T follicular helper cell (primary cell): ENCODE results near the gene C15orf40.
"Not testable (repeated sequence)": the region's sequence is repeated elsewhere in the genome, so short reads cannot be mapped to it uniquely, and the experiment has no call there.

ENCODE experiments used
- DNase-seq: peaks from one replicate; pipeline ENCODE4 v3.0.0-alpha.2; 2020; ENCODE audit warnings: low read depth

C15orf40 gene

GRCh38 chr15:82952158-82953081 lies 59.0 kb downstream of the C15orf40 start, which contains the start of gene HOMER2:
TSS of gene HOMER2 (minus strand) at chr15:82952720. CDS start at chr15:82952535, 185 bp downstream.
- DNase-seq: no peak

GRCh38 chr15:82951472-82952157 lies 59.8 kb downstream of the C15orf40 start:
- no peak for DNase-seq

- DNase-seq: no peak
Observed at GRCh38 chr15:82950746-82951370, 60.6 kb downstream of the C15orf40 start.

- no peak for DNase-seq
Observed at GRCh38 chr15:82950295-82950694, 61.1 kb downstream of the C15orf40 start.

- no peak for DNase-seq
Observed at GRCh38 chr15:82946155-82946701, 65.2 kb downstream of the C15orf40 start.

- no peak for DNase-seq
Observed at GRCh38 chr15:82945326-82945725, 66.1 kb downstream of the C15orf40 start.

GRCh38 chr15:82944821-82945220 lies 66.6 kb downstream of the C15orf40 start:
- DNase-seq: no peak

- DNase-seq: no peak
Observed at GRCh38 chr15:82944056-82944455, 67.4 kb downstream of the C15orf40 start.

GRCh38 chr15:82943176-82943575 lies 68.3 kb downstream of the C15orf40 start:
- DNase-seq: no peak

- DNase-seq: no peak
Observed at GRCh38 chr15:82942691-82943090, 68.7 kb downstream of the C15orf40 start.

- DNase-seq: not testable (repeated sequence)
Observed at GRCh38 chr15:82939678-82940077, 71.8 kb downstream of the C15orf40 start.
